ENCODE data around the gene CRAT.
A peak's percentile ranks its signal among the peaks of the same experiment; 100 is the strongest.
"Not testable (repeated sequence)": the region's sequence is repeated elsewhere in the genome, so short reads cannot be mapped to it uniquely, and the experiment has no call there.

CRAT gene

DNA sequence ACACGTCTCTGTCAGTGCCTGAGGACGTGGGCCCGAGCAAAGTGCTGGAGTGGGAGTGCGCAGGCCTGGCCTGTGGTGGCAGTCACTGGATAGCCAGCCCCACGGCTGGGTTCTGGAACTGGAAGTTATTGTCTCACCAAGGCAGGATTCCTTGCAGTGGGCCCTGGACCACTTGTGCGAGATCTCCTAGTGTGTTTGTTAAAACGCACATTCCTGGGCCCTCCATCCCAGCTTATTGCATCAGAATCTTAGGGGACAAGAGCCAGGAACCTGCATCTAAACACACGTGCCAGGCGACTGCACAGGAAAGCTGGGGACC lies 27.5 kb upstream of the CRAT start:
- no peak for DNase-seq

DNA sequence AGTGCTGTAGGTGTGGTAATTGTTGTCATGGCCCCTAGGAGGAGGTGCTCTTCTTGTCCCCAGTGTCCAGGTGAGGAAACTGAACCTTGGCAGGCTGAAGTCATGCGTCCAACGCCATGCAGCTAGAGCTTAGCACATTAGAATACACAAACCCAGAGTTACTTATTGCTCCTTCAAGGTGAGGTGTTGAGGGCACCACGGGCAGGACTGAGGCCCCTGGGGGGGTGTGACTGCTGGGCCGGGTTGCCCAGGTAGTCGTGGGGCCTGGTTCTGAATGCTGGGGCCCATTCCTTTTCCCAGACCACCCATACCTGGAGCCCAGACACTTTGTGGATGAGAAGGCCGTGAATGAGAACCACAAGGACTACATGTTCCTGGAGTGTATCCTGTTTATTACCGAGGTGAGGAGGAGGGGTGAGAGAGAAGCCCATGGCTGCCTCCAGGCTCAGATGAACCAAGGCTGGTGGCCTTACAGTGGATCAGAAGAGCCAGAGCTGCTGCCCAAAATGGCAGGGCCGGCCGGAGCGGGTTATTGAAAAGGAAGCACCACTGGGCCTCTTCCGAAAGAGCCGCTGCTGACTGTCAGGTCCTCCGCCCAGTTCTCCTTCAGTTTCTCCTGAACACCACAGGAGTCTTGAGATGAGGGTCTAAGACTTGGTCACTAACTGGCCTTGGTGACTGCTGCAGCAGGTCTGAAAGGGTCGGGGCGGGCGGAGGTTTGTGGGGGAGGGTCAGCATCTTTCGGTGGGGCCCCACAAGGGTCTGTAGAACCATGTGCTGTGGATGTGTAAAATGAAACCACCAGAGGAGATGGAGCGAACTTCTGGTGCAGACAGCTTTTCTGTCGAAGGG lies 26.9 kb upstream of the CRAT start:
- no peak for DNase-seq

- no peak for DNase-seq
Observed at GRCh38 chr9:129136446-129137035, 25.9 kb upstream of the CRAT start.

DNA sequence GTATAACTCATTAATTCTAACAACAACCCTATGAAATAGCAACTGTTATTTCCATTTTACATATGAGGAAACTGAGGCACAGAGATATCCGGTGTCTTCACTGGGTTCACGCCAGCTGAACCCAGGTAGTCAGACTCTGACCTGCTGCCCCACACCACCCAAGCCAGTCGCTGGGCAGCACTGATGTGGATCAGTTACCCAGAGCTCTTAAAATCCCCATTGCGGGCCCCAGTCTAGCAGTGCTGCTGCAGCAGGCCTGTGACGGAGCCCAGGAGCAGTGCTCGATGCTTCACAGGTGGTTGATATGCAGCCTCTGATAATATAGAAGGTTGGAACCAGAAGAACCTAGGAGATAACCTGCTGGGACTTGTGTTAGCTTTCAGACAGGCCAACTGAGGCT lies 24.9 kb upstream of the CRAT start:
- DNase-seq = no peak

GRCh38 chr9:129133082-129133481 lies 22.5 kb upstream of the CRAT start:
- no peak for DNase-seq

DNA sequence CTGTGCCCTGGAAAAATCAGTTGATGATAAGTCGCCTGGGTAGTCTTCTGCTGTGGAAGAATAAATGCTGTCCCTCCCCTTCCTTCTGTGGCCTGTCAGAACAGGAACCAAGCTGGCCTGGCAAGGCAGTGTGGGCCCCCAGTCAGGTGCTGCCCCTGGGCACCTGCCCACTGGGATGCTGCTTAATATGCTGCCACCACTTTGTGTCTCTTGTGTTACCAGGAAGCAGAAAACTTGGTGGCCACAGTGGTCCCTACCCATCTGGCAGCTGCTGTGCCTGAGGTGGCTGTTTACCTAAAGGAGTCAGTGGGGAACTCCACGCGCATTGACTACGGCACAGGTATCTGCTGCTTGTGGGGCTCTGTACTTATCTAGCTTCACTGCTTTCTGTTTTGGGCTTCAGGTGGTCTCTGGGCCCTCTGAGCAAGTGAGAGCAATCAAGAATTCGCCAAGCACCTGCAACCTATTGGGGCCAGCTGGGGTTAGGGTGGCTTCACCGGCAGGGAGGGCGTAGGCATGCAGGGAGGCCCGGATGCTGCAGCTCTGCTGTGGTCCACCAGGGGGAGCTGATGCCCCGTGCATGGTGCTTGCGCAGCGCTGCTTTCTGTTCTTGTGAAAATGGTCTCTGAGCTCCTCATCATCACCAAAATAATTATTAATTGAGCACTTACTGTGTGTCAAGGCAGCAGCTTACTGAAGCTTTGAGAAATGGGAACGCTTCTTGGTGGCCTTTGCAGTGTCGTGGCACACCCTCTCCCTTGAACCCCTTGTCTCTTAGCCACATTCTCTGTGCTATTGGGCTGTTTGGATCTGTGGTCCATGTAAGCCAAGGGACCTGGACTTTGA lies 20.9 kb upstream of the CRAT start:
- DNase-seq = peak; percentile 17 to 68

DNA sequence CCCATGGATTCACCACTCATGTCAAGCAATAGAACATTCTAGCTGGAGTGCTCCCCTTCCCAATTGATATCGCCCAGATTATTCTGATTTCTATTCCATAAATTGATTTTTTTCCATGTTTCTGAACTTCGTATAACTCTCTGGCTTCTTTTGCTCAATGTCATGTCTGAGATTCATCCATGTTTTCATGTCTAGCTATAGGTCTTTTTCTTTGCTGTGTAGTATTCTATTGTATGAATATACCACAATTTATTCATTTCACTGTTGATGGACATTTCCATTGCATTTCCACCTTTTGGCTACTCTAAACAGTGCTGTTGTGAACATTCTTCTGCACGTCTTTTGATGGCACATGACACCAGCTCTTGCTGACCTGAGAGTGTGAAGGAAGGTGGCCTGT lies 20.2 kb upstream of the CRAT start:
- no peak for DNase-seq

- DNase-seq = not testable (repeated sequence)
Observed at GRCh38 chr9:129130271-129130670, 19.7 kb upstream of the CRAT start.

DNA sequence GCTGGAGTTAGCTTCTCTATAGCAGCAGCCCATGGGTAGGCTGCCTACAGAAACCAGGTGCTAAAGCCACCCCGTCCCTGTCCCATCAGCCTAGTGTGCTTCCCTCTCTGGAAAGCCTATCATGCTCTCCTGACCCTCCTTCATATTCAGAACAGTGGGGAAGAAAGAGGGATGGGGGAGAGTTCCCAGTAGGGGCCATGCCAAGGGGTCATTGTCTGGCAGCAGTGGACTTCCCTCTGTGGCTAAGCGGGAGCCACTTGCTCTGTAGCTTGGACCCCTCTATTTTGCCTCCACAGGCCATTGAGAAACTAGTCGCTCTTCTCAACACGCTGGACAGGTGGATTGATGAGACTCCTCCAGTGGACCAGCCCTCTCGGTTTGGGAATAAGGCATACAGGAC lies 18.1 kb upstream of the CRAT start:
- DNase-seq = no peak

DNA sequence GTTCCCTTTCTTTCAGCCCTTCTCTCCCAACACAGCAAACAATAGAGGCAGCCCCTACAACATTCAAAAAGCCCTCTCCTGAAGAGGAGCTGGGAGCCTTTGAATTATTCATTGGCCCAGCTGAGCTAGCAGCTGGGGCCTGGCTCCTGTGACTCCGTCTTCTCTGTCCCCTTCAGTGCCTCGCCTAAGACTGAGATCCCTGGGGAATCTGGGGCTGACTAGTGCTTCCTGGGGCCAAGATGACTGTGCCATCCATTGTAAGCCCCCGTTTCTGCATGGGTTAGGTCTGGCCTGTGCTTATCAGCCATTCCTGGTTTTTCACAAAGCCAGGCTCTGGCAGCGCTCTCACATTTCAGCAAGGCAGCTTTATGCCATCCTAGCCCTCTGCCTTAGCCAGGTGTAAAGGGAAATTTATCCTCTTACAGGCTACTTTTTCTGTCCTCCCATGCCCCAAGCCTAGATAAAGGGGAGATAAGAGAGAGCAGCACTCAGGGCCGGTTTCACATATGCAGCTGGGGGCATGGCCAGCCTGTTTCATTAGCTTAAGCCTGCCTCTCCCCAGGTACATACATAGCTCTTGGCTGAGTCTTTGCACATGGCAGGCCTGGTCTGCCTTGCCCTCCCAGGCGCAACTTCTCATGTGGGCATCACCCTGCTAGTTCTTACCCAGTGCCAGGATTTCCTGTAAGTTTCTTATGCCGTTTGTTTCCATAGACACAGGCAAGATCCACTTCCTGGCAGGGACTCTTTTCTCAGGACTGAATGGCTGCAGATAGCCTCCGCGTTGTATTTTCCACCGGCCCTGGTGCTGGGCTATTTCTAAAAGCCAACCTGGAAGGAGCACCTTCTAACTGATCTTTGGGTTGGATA lies 16.4 kb upstream of the CRAT start:
- peak; percentile 75 to 93 for DNase-seq

GRCh38 chr9:129125478-129125877 lies 14.9 kb upstream of the CRAT start:
- no peak for DNase-seq

DNA sequence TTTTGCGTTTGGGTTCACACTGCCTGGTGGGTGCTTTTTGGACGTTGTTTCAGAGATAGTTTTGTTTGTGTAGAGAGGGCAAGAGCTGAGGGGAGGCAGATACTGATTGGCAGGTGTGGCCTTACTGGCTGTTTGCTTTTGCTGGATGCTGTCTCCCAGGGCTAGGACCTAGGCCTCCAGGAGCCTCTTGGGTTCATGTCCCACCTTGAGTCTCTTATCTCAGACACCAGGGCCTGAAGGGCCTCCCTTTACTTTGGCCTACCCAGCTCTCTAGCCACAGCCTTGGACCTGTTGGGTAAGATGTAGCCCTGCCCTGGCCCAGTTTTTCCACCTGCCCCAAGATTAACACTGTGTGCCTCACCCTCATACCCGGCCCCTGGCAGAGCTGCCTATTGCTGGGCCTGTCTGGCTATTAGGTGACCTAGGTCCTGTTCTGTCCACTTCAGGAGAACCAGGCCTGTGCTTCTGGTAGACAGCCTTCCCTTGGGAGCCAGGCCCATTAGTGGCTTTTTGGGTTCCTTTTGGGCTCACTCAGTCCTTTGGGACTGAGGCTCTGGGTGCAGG lies 14.0 kb upstream of the CRAT start:
- no peak for DNase-seq

DNA sequence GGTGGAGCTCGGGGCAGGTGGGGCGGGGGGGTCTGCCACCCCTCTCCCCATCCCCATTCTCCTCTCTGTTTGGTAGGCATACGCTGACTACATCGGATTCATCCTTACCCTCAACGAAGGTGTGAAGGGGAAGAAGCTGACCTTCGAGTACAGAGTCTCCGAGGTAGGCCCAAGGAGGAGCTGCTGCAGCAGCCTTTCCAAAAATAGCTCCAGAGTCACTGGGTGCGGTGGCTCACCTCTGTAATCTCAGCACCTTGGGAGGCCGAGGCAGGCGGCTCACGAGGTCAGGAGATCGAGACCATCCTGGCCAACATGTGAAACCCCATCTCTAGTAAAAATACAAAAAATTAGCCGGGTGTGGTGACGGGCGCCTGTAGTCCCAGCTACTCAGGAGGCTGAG lies 12.4 kb upstream of the CRAT start:
- not testable (repeated sequence) for DNase-seq

- no peak for DNase-seq
Observed at GRCh38 chr9:129122133-129122532, 11.5 kb upstream of the CRAT start.

GRCh38 chr9:129121483-129121882 lies 10.9 kb upstream of the CRAT start:
- DNase-seq = no peak

- no peak for DNase-seq
Observed at GRCh38 chr9:129118799-129119198, 8.2 kb upstream of the CRAT start.

- no peak for DNase-seq
Observed at GRCh38 chr9:129113645-129114304, 3.2 kb upstream of the CRAT start.

GRCh38 chr9:129112526-129112925 lies 1.9 kb upstream of the CRAT start:
- not testable (repeated sequence) for DNase-seq

DNA sequence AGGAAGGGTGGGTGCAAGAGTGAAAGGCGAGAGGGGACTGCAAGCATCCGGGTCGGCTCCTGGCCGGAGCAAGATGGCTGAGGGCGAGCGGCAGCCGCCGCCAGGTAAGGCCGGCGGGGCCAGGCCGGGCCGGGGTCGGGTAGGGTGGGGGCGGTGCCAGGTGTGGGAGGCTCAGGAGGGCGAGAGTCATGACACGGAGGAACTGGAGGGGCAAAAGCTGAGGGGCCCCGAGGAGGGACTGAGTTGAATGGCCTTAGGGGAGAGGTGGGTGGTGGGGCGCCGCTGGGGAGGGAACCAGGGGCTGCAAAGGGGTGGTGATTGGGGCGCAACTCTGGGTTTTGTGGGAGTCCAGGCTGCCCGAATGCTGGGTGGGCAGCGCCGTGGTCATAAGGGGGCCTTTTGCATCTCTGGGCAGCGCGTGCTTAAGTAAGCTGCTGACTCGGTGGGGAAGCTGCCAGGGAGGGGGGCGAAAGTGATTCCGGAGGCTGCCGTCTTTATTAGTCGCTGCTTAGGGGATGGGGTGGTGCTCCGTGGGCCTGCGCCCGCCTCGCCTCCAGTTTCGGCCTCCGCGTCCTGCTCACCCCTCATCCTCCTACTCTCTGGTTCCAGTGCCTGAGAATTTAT lies 1.0 kb upstream of the CRAT start:
- peak; percentile 30 to 49 for DNase-seq

GRCh38 chr9:129109952-129110739 lies 447 bp downstream of the CRAT start:
- DNase-seq = no peak

GRCh38 chr9:129109537-129109903 lies 1.1 kb downstream of the CRAT start:
- peak in 1 of 2 experiments; percentile 24 for DNase-seq

All from NCI-H524 (cell line).